ENCODE data around the gene PLPP1. TPM values are rescaled to one million over a fixed set of nuclear protein-coding genes. Genes with fewer than 3 reads are reported as not detected.

The PLPP1 gene
- polyA plus RNA-seq, 2 of the 4 experiments (the other 2 are of a cell fraction) = 37.7 to 71.6 TPM

DNA sequence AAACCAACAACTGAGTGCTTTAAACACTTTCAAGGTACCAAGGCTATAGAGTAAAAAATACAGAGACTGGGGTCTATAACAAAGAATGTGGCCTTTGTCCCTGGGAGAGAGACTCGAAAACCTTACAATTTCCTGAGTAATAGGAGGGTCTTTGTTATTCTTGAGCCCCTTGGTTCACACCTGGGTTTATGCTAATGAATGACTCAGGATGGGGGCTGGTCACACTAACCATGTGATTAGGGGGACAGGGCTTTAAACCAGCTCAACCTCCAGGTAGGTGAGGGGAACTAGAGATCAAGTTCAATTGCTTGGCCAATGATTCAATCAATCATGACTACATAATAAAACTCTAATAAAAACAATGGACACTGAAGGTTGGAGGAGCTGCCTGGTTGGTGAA is 50.2 kb downstream of the PLPP1 start (continued):
- TF ChIP-seq RFX5 (IDR thresholded peaks at IDR 0.05) (no peak), CHD2 (IDR thresholded peaks at IDR 0.05; ENCODE audit: low read length, partially characterized antibody) (no peak), CHD4 (IDR thresholded peaks at IDR 0.05; ENCODE audit: borderline replicate concordance) (no peak), NFE2L2 (conservative IDR thresholded peaks at IDR 0.05; ENCODE audit: low read length) (no peak), HOXA7 (CRISPR knock-in tag; IDR thresholded peaks at IDR 0.05) (no peak), HEYL (CRISPR knock-in tag; IDR thresholded peaks at IDR 0.05) (no peak)
- TF ChIP-seq, protein P1, sequence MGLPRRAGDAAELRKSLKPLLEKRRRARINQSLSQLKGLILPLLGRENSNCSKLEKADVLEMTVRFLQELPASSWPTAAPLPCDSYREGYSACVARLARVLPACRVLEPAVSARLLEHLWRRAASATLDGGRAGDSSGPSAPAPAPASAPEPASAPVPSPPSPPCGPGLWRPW (IDR thresholded peaks at IDR 0.05) = no peak

DNA sequence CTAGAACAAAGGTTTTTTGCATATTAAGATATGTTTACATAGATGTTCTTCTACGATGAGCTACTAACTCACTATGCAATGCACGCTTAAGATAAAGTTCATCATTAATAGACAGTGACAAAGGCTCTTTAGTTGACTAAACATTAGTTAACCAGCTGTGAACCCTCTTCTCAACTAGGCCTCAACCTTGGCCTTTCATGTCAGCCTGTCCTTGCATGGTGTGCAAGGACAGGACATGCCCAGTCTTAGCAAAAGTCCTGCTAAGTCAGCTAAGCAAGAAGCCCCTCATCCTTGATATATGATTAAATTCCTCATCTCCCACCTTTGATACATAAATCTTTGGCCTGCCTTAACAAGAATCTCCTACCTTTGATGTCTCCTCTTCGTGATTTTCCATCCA is 50.9 kb downstream of the PLPP1 start:
- CTCF ChIA-PET = interaction anchor here (0.5 kb wide), 1 partner anchor 22 kb away, joined by 3 read pairs; no protein-coding TSS in a partner anchor
- no peak for FAIRE-seq
- H3K4me3 ChIP-seq = no peak overlapping the region

DNA sequence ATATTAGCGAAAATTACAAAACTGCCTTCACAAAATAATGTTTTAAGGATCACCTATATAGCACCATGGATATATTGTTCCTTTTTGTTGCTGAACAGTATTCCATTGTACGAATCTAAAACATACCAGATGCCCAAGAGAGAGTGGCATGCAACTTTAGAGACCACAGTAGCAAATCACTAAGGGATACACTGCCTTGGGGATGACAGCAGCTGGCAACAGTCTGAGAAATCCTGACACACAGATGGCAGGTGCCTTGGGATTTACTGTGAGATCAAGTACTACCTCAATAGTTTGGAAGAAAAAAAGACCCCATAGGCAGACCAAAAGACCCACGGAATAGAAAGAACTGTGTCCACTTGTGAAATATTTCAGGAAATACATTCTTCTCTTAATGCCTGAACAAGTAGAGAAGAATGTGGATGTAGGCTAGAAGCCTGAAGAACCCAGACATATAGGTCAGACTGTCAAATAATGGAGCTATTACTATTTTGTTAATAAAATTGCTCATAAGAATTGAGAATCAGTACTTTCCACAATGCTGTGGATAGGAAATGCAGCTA is 53.4 kb downstream of the PLPP1 start:
- ATAC-seq (no peak), FAIRE-seq (no peak), DNase-seq (ENCODE audit: low read depth in 1 of 2, low spot score in 1 of 2) (no peak)
- H3K4me2 ChIP-seq = no peak overlapping the region
- no peaks in the 10 kb centered on the region for H3K4me1 ChIP-seq
- ChIA-PET CTCF (no interaction called here), POLR2A (no interaction called here)
- no peaks in the 10 kb centered on the region for H3K9me3 ChIP-seq
- no peak overlapping the region for H3K27ac ChIP-seq
- TF ChIP-seq RFX5 (IDR thresholded peaks at IDR 0.05) = no peak
- no peak for TF ChIP-seq RAD21 (conservative IDR thresholded peaks at IDR 0.05 in 1 of 2, IDR thresholded peaks at IDR 0.05 in 1 of 2)
- no peak for TF ChIP-seq TFCP2L1 (CRISPR knock-in tag; IDR thresholded peaks at IDR 0.05)
- no peak for TF ChIP-seq KDM5A (IDR thresholded peaks at IDR 0.05)
- TF ChIP-seq HEYL (CRISPR knock-in tag; IDR thresholded peaks at IDR 0.05) = no peak
- TF ChIP-seq, protein P2, sequence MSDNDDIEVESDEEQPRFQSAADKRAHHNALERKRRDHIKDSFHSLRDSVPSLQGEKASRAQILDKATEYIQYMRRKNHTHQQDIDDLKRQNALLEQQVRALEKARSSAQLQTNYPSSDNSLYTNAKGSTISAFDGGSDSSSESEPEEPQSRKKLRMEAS (IDR thresholded peaks at IDR 0.05) = no peak
- no peak for TF ChIP-seq RNF2 (IDR thresholded peaks at IDR 0.05; ENCODE audit: borderline replicate concordance, low read depth)
- no peak for TF ChIP-seq GATA3 (IDR thresholded peaks at IDR 0.05; ENCODE audit: borderline replicate concordance)
- no peak for TF ChIP-seq NFE2L2 (conservative IDR thresholded peaks at IDR 0.05; ENCODE audit: low read length)
- TF ChIP-seq SREBF2 (IDR thresholded peaks at IDR 0.05) = no peak
- no peak for TF ChIP-seq POLR2A (IDR thresholded peaks at IDR 0.05; ENCODE audit: low read length)
- no peak for TF ChIP-seq FOSL2 (IDR thresholded peaks at IDR 0.05)
- TF ChIP-seq FOSL2 (CRISPR knock-in tag; IDR thresholded peaks at IDR 0.05) = no peak
- TF ChIP-seq, protein P3, sequence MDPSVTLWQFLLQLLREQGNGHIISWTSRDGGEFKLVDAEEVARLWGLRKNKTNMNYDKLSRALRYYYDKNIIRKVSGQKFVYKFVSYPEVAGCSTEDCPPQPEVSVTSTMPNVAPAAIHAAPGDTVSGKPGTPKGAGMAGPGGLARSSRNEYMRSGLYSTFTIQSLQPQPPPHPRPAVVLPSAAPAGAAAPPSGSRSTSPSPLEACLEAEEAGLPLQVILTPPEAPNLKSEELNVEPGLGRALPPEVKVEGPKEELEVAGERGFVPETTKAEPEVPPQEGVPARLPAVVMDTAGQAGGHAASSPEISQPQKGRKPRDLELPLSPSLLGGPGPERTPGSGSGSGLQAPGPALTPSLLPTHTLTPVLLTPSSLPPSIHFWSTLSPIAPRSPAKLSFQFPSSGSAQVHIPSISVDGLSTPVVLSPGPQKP (IDR thresholded peaks at IDR 0.05; ENCODE audit: low read depth, low read length) = no peak
- no peak for TF ChIP-seq CHD4 (IDR thresholded peaks at IDR 0.05; ENCODE audit: borderline replicate concordance)
- TF ChIP-seq NR3C1 (IDR thresholded peaks at IDR 0.05) = no peak
- TF ChIP-seq, protein P1 (IDR thresholded peaks at IDR 0.05) = no peak
- TF ChIP-seq, protein P4, sequence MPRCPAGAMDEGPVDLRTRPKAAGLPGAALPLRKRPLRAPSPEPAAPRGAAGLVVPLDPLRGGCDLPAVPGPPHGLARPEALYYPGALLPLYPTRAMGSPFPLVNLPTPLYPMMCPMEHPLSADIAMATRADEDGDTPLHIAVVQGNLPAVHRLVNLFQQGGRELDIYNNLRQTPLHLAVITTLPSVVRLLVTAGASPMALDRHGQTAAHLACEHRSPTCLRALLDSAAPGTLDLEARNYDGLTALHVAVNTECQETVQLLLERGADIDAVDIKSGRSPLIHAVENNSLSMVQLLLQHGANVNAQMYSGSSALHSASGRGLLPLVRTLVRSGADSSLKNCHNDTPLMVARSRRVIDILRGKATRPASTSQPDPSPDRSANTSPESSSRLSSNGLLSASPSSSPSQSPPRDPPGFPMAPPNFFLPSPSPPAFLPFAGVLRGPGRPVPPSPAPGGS (IDR thresholded peaks at IDR 0.05) = no peak
- no peak for TF ChIP-seq ZFP36 (IDR thresholded peaks at IDR 0.05; ENCODE audit: borderline replicate concordance, partially characterized antibody)
- no peak for TF ChIP-seq ZC3H11A (IDR thresholded peaks at IDR 0.05)
- no peak overlapping the region for H3K4me3 ChIP-seq
- 86% methylated on average over 3 of the region's 3 CpGs for WGBS (ENCODE audit: missing lambda C conversion rate)

More for the DNA sequence above, 50.9 kb downstream of the PLPP1 start:
- no peak for DNase-seq (ENCODE audit: low read depth in 1 of 2, low spot score in 1 of 2)
- WGBS (ENCODE audit: missing lambda C conversion rate) = 82% methylated on average over 3 of the region's 3 CpGs
- Histone ChIP-seq H3K4me1 (no peaks in the 10 kb centered on the region), H3K9me3 (no peaks in the 10 kb centered on the region), H3K27ac (no peak overlapping the region), H3K4me2 (no peak overlapping the region)
- no peak for ATAC-seq
- POLR2A ChIA-PET = no interaction called here
- TF ChIP-seq, protein P5, sequence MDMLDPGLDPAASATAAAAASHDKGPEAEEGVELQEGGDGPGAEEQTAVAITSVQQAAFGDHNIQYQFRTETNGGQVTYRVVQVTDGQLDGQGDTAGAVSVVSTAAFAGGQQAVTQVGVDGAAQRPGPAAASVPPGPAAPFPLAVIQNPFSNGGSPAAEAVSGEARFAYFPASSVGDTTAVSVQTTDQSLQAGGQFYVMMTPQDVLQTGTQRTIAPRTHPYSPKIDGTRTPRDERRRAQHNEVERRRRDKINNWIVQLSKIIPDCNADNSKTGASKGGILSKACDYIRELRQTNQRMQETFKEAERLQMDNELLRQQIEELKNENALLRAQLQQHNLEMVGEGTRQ (IDR thresholded peaks at IDR 0.05) = no peak
- TF ChIP-seq, protein P3 (IDR thresholded peaks at IDR 0.05; ENCODE audit: low read depth, low read length) = no peak
- TF ChIP-seq ESRRA (IDR thresholded peaks at IDR 0.05; ENCODE audit: borderline replicate concordance, low read length) = no peak
- TF ChIP-seq EHMT2 (IDR thresholded peaks at IDR 0.05; ENCODE audit: low read depth) = no peak
- no peak for TF ChIP-seq NFE2L2 (conservative IDR thresholded peaks at IDR 0.05; ENCODE audit: low read length)
- no peak for TF ChIP-seq BHLHE40 (IDR thresholded peaks at IDR 0.05; ENCODE audit: low read depth, low read length)

All from A549 (cell line).